ENCODE measurements around the gene PLSCR5.

Gene PLSCR5

DNA sequence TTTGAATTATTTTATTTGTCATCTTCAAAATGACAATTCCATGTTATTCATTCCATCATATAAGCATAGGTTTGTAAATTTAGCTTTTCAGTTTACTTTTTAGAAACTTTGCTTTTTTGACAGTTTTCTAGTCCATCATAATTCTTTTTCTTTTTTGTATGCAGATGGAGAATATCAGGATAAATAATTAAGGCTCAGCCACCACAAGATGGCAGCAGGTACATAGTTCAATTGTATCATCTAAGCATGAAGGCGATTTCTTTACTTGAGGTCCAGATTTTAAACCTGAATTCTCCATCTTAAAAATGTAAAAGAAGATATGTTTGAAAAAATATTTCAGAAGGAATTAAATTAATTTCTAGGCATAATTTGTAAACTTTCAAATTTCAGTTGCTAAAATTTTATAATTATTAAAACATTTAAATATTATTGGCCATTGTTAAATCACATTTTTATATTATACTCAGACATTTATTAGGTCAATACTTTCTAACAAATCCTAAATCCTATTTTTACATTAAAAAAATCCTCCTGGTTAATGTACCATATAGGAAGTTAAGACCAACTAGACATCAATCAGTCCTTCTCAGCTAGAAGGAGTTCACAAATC is 15.1 kb downstream of the PLSCR5 start:
- WGBS (ENCODE audit: extremely low coverage, insufficient coverage, insufficient read length), result no CpG with 5 or more reads among the region's 1 CpG
- no peak overlapping the region for H3K4ac ChIP-seq (ENCODE audit: low read depth, low read length)
- H3K4me2 ChIP-seq (ENCODE audit: low read length), result no peak overlapping the region

DNA sequence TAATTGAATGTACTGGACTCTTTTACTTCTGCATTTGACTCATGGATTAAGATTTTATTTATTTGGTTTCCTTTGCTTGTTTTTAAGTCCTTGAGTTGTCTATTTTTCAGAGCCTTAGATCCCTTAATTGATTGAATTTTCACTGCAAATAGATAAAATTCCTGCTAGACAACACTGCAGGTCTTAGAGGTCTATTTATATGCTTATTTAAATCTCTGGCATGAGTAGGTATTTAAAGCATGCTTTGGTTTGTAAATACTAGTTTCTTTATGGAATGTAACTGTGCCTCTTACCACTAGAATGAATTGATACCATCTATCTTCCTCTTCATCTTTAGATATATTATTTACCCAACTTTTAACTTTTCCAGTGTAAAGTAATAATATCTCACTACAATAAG is 20.0 kb downstream of the PLSCR5 start:
- Histone ChIP-seq H3K9ac (ENCODE audit: low read length) (no peak overlapping the region), H3K36me3 (ENCODE audit: control insufficient read depth in 1 of 2, insufficient read depth in 2 of 2, low read length in 2 of 2) (peaks cover 2 to 9% of the 10 kb centered on the region in 2 experiments), H3K79me2 (ENCODE audit: control insufficient read depth, insufficient read depth, low read length, poor library complexity) (peaks cover 2% of the 10 kb centered on the region), H2AFZ (ENCODE audit: insufficient read depth, low read length, poor library complexity) (no peak overlapping the region), H3K27ac (ENCODE audit: low read depth, low read length) (no peak overlapping the region), H3K4me1 (ENCODE audit: control insufficient read depth in 1 of 2, insufficient read depth in 2 of 2, low read length in 2 of 2) (peaks cover 3 to 4% of the 10 kb centered on the region in 2 experiments), H4K8ac (ENCODE audit: low read depth, low read length) (no peak overlapping the region), H3K9me3 (ENCODE audit: insufficient read depth, low read depth, low read length) (no peaks in the 10 kb centered on the region), H4K12ac (ENCODE audit: low read depth, low read length) (no peak overlapping the region), H3K4me2 (ENCODE audit: low read length) (no peak overlapping the region), H3K18ac (ENCODE audit: low read length) (no peak overlapping the region), H2BK12ac (ENCODE audit: low read length) (no peak overlapping the region), H3K4ac (ENCODE audit: low read depth, low read length) (no peak overlapping the region), H2AK5ac (ENCODE audit: low read length) (no peak overlapping the region), H2BK5ac (ENCODE audit: low read depth, low read length, poor library complexity) (no peak overlapping the region), H3K27me3 (ENCODE audit: insufficient read depth, low read length) (no peaks in the 10 kb centered on the region), H3K4me3 (ENCODE audit: low read depth, low read length) (no peak overlapping the region), H3K23ac (ENCODE audit: low read length) (no peak overlapping the region), H3K14ac (ENCODE audit: low read length) (no peak overlapping the region), H2BK120ac (ENCODE audit: insufficient read depth, low read length, poor library complexity) (no peak overlapping the region), H3K79me1 (ENCODE audit: low read length) (peaks cover 14% of the 10 kb centered on the region), H4K91ac (ENCODE audit: low read depth, low read length) (no peak overlapping the region)
- DNase-seq, result peak in 1 of 2 donors; percentile 66

More for the DNA sequence above, 15.1 kb downstream of the PLSCR5 start:
- Histone ChIP-seq H3K18ac (ENCODE audit: low read length) (no peak overlapping the region), H3K79me2 (ENCODE audit: control insufficient read depth, insufficient read depth, low read length, poor library complexity) (no peaks in the 10 kb centered on the region), H3K14ac (ENCODE audit: low read length) (no peak overlapping the region), H2BK12ac (ENCODE audit: low read length) (no peak overlapping the region), H2AFZ (ENCODE audit: insufficient read depth, low read length, poor library complexity) (no peak overlapping the region), H4K12ac (ENCODE audit: low read depth, low read length) (no peak overlapping the region), H3K23ac (ENCODE audit: low read length) (no peak overlapping the region), H3K79me1 (ENCODE audit: low read length) (no peaks in the 10 kb centered on the region), H3K36me3 (ENCODE audit: control insufficient read depth in 1 of 2, insufficient read depth in 2 of 2, low read length in 2 of 2) (peaks cover 0 to 4% of the 10 kb centered on the region in 2 experiments), H2AK5ac (ENCODE audit: low read length) (no peak overlapping the region), H3K27me3 (ENCODE audit: insufficient read depth, low read length) (no peaks in the 10 kb centered on the region), H3K4me1 (ENCODE audit: control insufficient read depth in 1 of 2, insufficient read depth in 2 of 2, low read length in 2 of 2) (no peaks in the 10 kb centered on the region), H3K27ac (ENCODE audit: low read depth, low read length) (no peak overlapping the region), H2BK5ac (ENCODE audit: low read depth, low read length, poor library complexity) (no peak overlapping the region), H3K9ac (ENCODE audit: low read length) (no peak overlapping the region), H3K4me3 (ENCODE audit: low read depth, low read length) (no peak overlapping the region), H4K8ac (ENCODE audit: low read depth, low read length) (no peak overlapping the region), H4K91ac (ENCODE audit: low read depth, low read length) (no peak overlapping the region), H2BK120ac (ENCODE audit: insufficient read depth, low read length, poor library complexity) (no peak overlapping the region), H3K9me3 (ENCODE audit: insufficient read depth, low read depth, low read length) (no peaks in the 10 kb centered on the region)
- peak; percentile 12 to 66 for DNase-seq

DNA sequence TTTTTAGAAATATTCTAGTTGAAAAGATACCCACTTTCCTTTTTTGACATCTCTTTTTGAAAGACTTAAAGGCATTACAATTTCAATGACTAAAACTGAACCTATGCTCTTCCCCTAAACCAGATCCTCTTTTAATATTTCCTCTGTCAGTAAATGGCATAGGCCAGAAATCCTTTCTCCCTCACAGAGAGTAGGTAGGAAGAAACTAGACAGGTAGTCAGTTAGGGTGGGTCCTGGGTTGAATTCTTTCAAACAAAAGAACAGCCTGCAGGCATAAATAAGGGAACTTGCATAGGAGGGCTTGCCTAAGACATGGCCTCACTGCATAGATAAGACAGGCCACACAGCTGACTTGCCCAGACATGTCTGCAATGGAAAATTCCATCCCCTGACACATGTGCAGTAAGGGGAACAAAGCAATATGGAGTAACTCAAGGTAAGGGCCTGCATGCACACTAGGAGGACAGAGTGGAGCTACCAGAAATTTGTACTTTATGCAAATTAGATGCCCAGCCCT is 23.1 kb downstream of the PLSCR5 start:
- Histone ChIP-seq H2AFZ (ENCODE audit: insufficient read depth, low read length, poor library complexity) (no peak overlapping the region), H2BK5ac (ENCODE audit: low read depth, low read length, poor library complexity) (peak overlapping the region; percentile 99), H3K4ac (ENCODE audit: low read depth, low read length) (peak overlapping the region; percentile 55), H3K79me2 (ENCODE audit: control insufficient read depth, insufficient read depth, low read length, poor library complexity) (peaks cover 2% of the 10 kb centered on the region), H3K4me1 (ENCODE audit: control insufficient read depth in 1 of 2, insufficient read depth in 2 of 2, low read length in 2 of 2) (peaks cover 4 to 6% of the 10 kb centered on the region in 2 experiments), H3K79me1 (ENCODE audit: low read length) (peaks cover 16% of the 10 kb centered on the region), H3K14ac (ENCODE audit: low read length) (peak overlapping the region; percentile 93), H3K27me3 (ENCODE audit: insufficient read depth, low read length) (no peaks in the 10 kb centered on the region), H4K8ac (ENCODE audit: low read depth, low read length) (peak overlapping the region; percentile 77), H3K27ac (ENCODE audit: low read depth, low read length) (peak overlapping the region; percentile 98), H3K9me3 (ENCODE audit: insufficient read depth, low read depth, low read length) (no peaks in the 10 kb centered on the region), H2BK120ac (ENCODE audit: insufficient read depth, low read length, poor library complexity) (peak overlapping the region; percentile 89), H2BK12ac (ENCODE audit: low read length) (no peak overlapping the region), H3K23ac (ENCODE audit: low read length) (no peak overlapping the region), H3K4me3 (ENCODE audit: low read depth, low read length) (no peak overlapping the region), H3K36me3 (ENCODE audit: control insufficient read depth in 1 of 2, insufficient read depth in 2 of 2, low read length in 2 of 2) (peaks cover 2 to 6% of the 10 kb centered on the region in 2 experiments), H3K18ac (ENCODE audit: low read length) (no peak overlapping the region), H3K4me2 (ENCODE audit: low read length) (no peak overlapping the region), H2AK5ac (ENCODE audit: low read length) (peak overlapping the region; percentile 54), H4K12ac (ENCODE audit: low read depth, low read length) (no peak overlapping the region), H3K9ac (ENCODE audit: low read length) (no peak overlapping the region), H4K91ac (ENCODE audit: low read depth, low read length) (peak overlapping the region; percentile 80)
- peak; percentile 83 to 89 for DNase-seq

DNA sequence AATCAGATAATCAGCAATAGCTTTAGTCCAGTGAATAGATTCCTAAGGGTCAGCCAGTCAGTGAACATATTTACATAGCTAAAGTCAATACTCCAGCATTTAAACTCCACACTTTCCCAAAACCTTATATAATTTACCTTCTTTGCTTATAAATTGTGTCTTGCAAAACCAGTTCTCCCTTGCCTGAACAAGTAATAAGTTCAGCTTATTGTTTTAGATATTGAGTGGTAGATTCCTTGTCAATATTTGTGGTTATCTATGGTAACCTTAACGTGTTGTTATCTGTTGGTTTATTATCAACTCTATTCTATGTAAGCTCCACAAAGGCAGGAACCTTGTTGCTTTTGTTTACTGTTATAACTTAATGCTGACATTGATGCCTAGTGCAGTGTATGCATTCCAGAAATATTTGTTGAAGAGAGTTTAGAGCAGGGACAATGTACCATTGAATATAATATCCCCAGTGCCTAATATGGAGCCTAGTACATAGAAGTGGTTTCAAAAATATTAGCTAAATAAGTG is 24.0 kb downstream of the PLSCR5 start:
- no peak overlapping the region for H3K23ac ChIP-seq (ENCODE audit: low read length)
- no peak overlapping the region for H2BK5ac ChIP-seq (ENCODE audit: low read depth, low read length, poor library complexity)
- no peak overlapping the region for H3K4me2 ChIP-seq (ENCODE audit: low read length)
- peaks cover 2% of the 10 kb centered on the region for H3K79me2 ChIP-seq (ENCODE audit: control insufficient read depth, insufficient read depth, low read length, poor library complexity)
- no peaks in the 10 kb centered on the region for H3K9me3 ChIP-seq (ENCODE audit: insufficient read depth, low read depth, low read length)
- no peak overlapping the region for H4K91ac ChIP-seq (ENCODE audit: low read depth, low read length)
- H2AFZ ChIP-seq (ENCODE audit: insufficient read depth, low read length, poor library complexity), result no peak overlapping the region
- no peak overlapping the region for H2AK5ac ChIP-seq (ENCODE audit: low read length)
- no CpG with 5 or more reads among the region's 1 CpG for WGBS (ENCODE audit: extremely low coverage, insufficient coverage, insufficient read length)
- H4K8ac ChIP-seq (ENCODE audit: low read depth, low read length), result no peak overlapping the region
- H3K36me3 ChIP-seq (ENCODE audit: control insufficient read depth in 1 of 2, insufficient read depth in 2 of 2, low read length in 2 of 2), result peaks cover 2 to 5% of the 10 kb centered on the region in 2 experiments
- H3K4ac ChIP-seq (ENCODE audit: low read depth, low read length), result no peak overlapping the region
- H3K9ac ChIP-seq (ENCODE audit: low read length), result no peak overlapping the region
- H4K12ac ChIP-seq (ENCODE audit: low read depth, low read length), result no peak overlapping the region
- peak in 1 of 2 donors; percentile 41 for DNase-seq
- H3K27ac ChIP-seq (ENCODE audit: low read depth, low read length), result peak overlapping the region; percentile 53
- no peak overlapping the region for H2BK120ac ChIP-seq (ENCODE audit: insufficient read depth, low read length, poor library complexity)
- H3K18ac ChIP-seq (ENCODE audit: low read length), result no peak overlapping the region
- H3K4me1 ChIP-seq (ENCODE audit: control insufficient read depth in 1 of 2, insufficient read depth in 2 of 2, low read length in 2 of 2), result peaks cover 4 to 6% of the 10 kb centered on the region in 2 experiments
- no peaks in the 10 kb centered on the region for H3K27me3 ChIP-seq (ENCODE audit: insufficient read depth, low read length)
- no peak overlapping the region for H2BK12ac ChIP-seq (ENCODE audit: low read length)
- H3K79me1 ChIP-seq (ENCODE audit: low read length), result peaks cover 16% of the 10 kb centered on the region
- no peak overlapping the region for H3K14ac ChIP-seq (ENCODE audit: low read length)
- H3K4me3 ChIP-seq (ENCODE audit: low read depth, low read length), result no peak overlapping the region

Measured in trophoblast cell (in vitro differentiated cells and primary cell).